ENCODE data around the gene TMEM234. TPM values are rescaled to one million over a fixed set of nuclear protein-coding genes. Genes with fewer than 3 reads are reported as not detected.

Gene TMEM234
- total RNA-seq, 2 donors from 2014 or later = 9.8 to 10.5 TPM

GRCh38 chr1:32247983-32248889 lies 26.1 kb upstream of the TMEM234 start:
- Mint-ChIP-seq H3K27ac (peak overlapping the region; percentile 72), H3K36me3 (ENCODE audit: insufficient read depth in 2 of 2) (peaks cover 11 to 13% of the 10 kb centered on the region in 2 donors), H3K4me1 (ENCODE audit: low read depth) (peaks cover 67% of the 10 kb centered on the region), H3K4me3 (peak overlapping the region; percentile 74 to 91), H3K9me3 (no peaks in the 10 kb centered on the region), H3K27me3 (ENCODE audit: low read depth) (no peaks in the 10 kb centered on the region)
- DNase-seq (peak; percentile 89 to 93), ATAC-seq (replicated peaks in 1 of 2) (peak; percentile 32 to 35)

- ATAC-seq (replicated peaks in 1 of 2) = no peak
- no peaks in the 10 kb centered on the region for H3K27me3 Mint-ChIP-seq (ENCODE audit: low read depth)
Measured at GRCh38 chr1:32247452-32247851, 25.3 kb upstream of the TMEM234 start.

GRCh38 chr1:32246888-32247273 lies 24.7 kb upstream of the TMEM234 start, which contains the start of gene FAM167B:
Gene FAM167B, plus strand, starts transcription at chr1:32247222. Its CDS starts 200 bp downstream, at chr1:32247422.
- Mint-ChIP-seq H3K4me1 (ENCODE audit: low read depth) (peaks cover 68% of the 10 kb centered on the region), H3K4me3 (peak within 1 kb of the TSS; percentile 74 to 91), H3K36me3 (ENCODE audit: insufficient read depth in 2 of 2) (peaks cover 3 to 4% of the 10 kb centered on the region in 2 donors), H3K27ac (peak within 1 kb of the TSS; percentile 72), H3K9me3 (no peaks in the 10 kb centered on the region), H3K27me3 (ENCODE audit: low read depth) (no peaks in the 10 kb centered on the region)
- ATAC-seq (replicated peaks in 1 of 2) (no peak), DNase-seq (no peak)

More at GRCh38 chr1:32247452-32247851, 25.3 kb upstream of the TMEM234 start:
- Mint-ChIP-seq H3K36me3 (ENCODE audit: insufficient read depth in 2 of 2) (peaks cover 7% of the 10 kb centered on the region in 2 donors), H3K27ac (peak overlapping the region; percentile 72), H3K9me3 (no peaks in the 10 kb centered on the region), H3K4me1 (ENCODE audit: low read depth) (peaks cover 65% of the 10 kb centered on the region), H3K4me3 (peak overlapping the region; percentile 74 to 91)
- no peak for DNase-seq

- Mint-ChIP-seq H3K27me3 (ENCODE audit: low read depth) (no peaks in the 10 kb centered on the region), H3K4me3 (no peak overlapping the region), H3K9me3 (no peaks in the 10 kb centered on the region), H3K27ac (no peak overlapping the region), H3K36me3 (ENCODE audit: insufficient read depth in 2 of 2) (no peaks in the 10 kb centered on the region), H3K4me1 (ENCODE audit: low read depth) (peaks cover 41% of the 10 kb centered on the region)
- ATAC-seq (replicated peaks in 1 of 2) = no peak
- DNase-seq = no peak
Measured at GRCh38 chr1:32242341-32242851, 20.2 kb upstream of the TMEM234 start.

GRCh38 chr1:32241001-32241763 lies 19.0 kb upstream of the TMEM234 start:
- H3K9me3 Mint-ChIP-seq = no peaks in the 10 kb centered on the region
- no peak overlapping the region for H3K27ac Mint-ChIP-seq
- H3K36me3 Mint-ChIP-seq (ENCODE audit: insufficient read depth in 2 of 2) = no peaks in the 10 kb centered on the region
- peaks cover 29% of the 10 kb centered on the region for H3K4me1 Mint-ChIP-seq (ENCODE audit: low read depth)
- peak; percentile 56 to 58 for DNase-seq
- H3K4me3 Mint-ChIP-seq = peak overlapping the region; percentile 90 to 92
- H3K27me3 Mint-ChIP-seq (ENCODE audit: low read depth) = no peaks in the 10 kb centered on the region
- peak; percentile 72 for ATAC-seq (replicated peaks in 1 of 2)

- Mint-ChIP-seq H3K36me3 (ENCODE audit: insufficient read depth in 2 of 2) (no peaks in the 10 kb centered on the region), H3K4me1 (ENCODE audit: low read depth) (peaks cover 20% of the 10 kb centered on the region), H3K27me3 (ENCODE audit: low read depth) (no peaks in the 10 kb centered on the region), H3K27ac (no peak overlapping the region), H3K4me3 (peak overlapping the region; percentile 90 to 92), H3K9me3 (no peaks in the 10 kb centered on the region)
- DNase-seq (peak; percentile 66 to 69), ATAC-seq (replicated peaks in 1 of 2) (peak; percentile 73 to 74)
Measured at GRCh38 chr1:32240140-32240951, 18.2 kb upstream of the TMEM234 start.

GRCh38 chr1:32239790-32240139 lies 17.6 kb upstream of the TMEM234 start:
- DNase-seq (no peak), ATAC-seq (replicated peaks in 1 of 2) (no peak)
- no peaks in the 10 kb centered on the region for H3K9me3 Mint-ChIP-seq
- H3K36me3 Mint-ChIP-seq (ENCODE audit: insufficient read depth in 2 of 2) = no peaks in the 10 kb centered on the region
- H3K4me3 Mint-ChIP-seq = peak overlapping the region; percentile 90 to 92
- no peak overlapping the region for H3K27ac Mint-ChIP-seq
- peaks cover 18% of the 10 kb centered on the region for H3K4me1 Mint-ChIP-seq (ENCODE audit: low read depth)
- H3K27me3 Mint-ChIP-seq (ENCODE audit: low read depth) = no peaks in the 10 kb centered on the region

GRCh38 chr1:32239337-32239736 lies 17.2 kb upstream of the TMEM234 start:
- Mint-ChIP-seq H3K27me3 (ENCODE audit: low read depth) (no peaks in the 10 kb centered on the region), H3K4me3 (peak overlapping the region; percentile 90 to 92), H3K36me3 (ENCODE audit: insufficient read depth in 2 of 2) (no peaks in the 10 kb centered on the region), H3K27ac (no peak overlapping the region), H3K4me1 (ENCODE audit: low read depth) (peaks cover 18% of the 10 kb centered on the region), H3K9me3 (no peaks in the 10 kb centered on the region)
- no peak for DNase-seq
- no peak for ATAC-seq (replicated peaks in 1 of 2)

GRCh38 chr1:32234792-32235191 lies 12.6 kb upstream of the TMEM234 start:
- H3K4me1 Mint-ChIP-seq (ENCODE audit: low read depth) = no peaks in the 10 kb centered on the region
- H3K9me3 Mint-ChIP-seq = no peaks in the 10 kb centered on the region
- no peak for ATAC-seq (replicated peaks in 1 of 2)
- peaks cover 0 to 3% of the 10 kb centered on the region in 2 donors for H3K36me3 Mint-ChIP-seq (ENCODE audit: insufficient read depth in 2 of 2)
- no peaks in the 10 kb centered on the region for H3K27me3 Mint-ChIP-seq (ENCODE audit: low read depth)
- H3K27ac Mint-ChIP-seq = no peak overlapping the region
- DNase-seq = no peak
- H3K4me3 Mint-ChIP-seq = no peak overlapping the region

- Mint-ChIP-seq H3K9me3 (no peaks in the 10 kb centered on the region), H3K27me3 (ENCODE audit: low read depth) (no peaks in the 10 kb centered on the region), H3K27ac (no peak overlapping the region), H3K4me3 (no peak overlapping the region), H3K36me3 (ENCODE audit: insufficient read depth in 2 of 2) (peaks cover 4 to 12% of the 10 kb centered on the region in 2 donors), H3K4me1 (ENCODE audit: low read depth) (peaks cover 2% of the 10 kb centered on the region)
- ATAC-seq (replicated peaks in 1 of 2) (no peak), DNase-seq (no peak)
Measured at GRCh38 chr1:32232558-32233304, 10.6 kb upstream of the TMEM234 start.

GRCh38 chr1:32231843-32232432 lies 9.8 kb upstream of the TMEM234 start:
- H3K36me3 Mint-ChIP-seq (ENCODE audit: insufficient read depth in 2 of 2) = peaks cover 6 to 17% of the 10 kb centered on the region in 2 donors

More at GRCh38 chr1:32231843-32232432, 9.8 kb upstream of the TMEM234 start:
- no peaks in the 10 kb centered on the region for H3K9me3 Mint-ChIP-seq
- H3K27ac Mint-ChIP-seq = no peak overlapping the region
- peaks cover 7% of the 10 kb centered on the region for H3K4me1 Mint-ChIP-seq (ENCODE audit: low read depth)
- DNase-seq (no peak), ATAC-seq (replicated peaks in 1 of 2) (no peak)
- no peak overlapping the region for H3K4me3 Mint-ChIP-seq
- no peaks in the 10 kb centered on the region for H3K27me3 Mint-ChIP-seq (ENCODE audit: low read depth)
